ENCODE data around the gene POLR2J. TPM values are rescaled to one million over a fixed set of nuclear protein-coding genes. Genes with fewer than 3 reads are reported as not detected.

The POLR2J gene
- total and polyA plus RNA-seq, 10 of the 15 experiments (the other 5 are each of a cell fraction or from before 2014, with no cell fraction given) = 16.4 to 119 (median 77.4) TPM

DNA sequence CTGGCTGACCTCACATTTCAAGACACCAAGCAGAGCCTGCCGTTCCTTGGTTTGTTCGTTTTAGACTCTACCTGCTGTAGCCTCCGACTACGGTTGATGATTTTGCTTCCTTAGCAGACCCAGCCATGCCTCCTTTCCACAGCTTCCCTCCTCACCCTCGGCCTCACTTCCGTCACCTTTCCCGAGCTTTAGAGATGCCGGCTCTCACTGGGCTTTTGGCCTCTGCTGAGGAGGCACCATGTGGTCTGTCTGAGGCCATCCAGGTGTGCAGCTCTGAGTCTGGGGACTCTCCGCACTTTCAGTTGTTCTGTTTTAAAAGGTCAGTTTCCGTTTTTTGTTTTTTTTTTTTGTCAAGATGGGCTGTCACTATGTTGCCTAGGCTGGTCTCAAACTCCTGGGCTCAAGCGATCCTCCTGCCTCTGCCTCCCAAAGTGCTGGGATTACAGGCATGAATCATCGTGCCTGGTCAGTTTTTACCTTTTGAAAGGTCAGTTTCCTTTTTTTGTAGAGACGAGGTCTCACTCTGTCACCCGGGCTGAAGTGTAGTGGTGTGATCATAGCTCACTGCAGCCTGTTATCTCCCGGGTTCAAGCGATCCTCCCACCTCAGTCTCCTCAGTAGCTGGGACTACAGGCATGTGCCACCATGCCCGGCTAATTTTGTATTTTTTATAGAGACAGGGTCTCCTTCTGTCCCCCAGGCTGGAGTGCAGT, 33.6 kb downstream of the POLR2J start (continued):
- TF ChIP-seq REST (IDR thresholded peaks at IDR 0.05; ENCODE audit: low read depth, low read length) (no peak), SMC3 (IDR thresholded peaks at IDR 0.05; ENCODE audit: borderline replicate concordance, low read length) (no peak), HDGF (IDR thresholded peaks at IDR 0.05) (peak; percentile 95; the same call in 1 of the 2 replicates), SREBF1 (IDR thresholded peaks at IDR 0.05; ENCODE audit: low read length) (no peak), SREBF2 (IDR thresholded peaks at IDR 0.05; ENCODE audit: low read length) (no peak), POLR2AphosphoS2 (IDR thresholded peaks at IDR 0.05; ENCODE audit: low read depth, low read length) (no peak), KLF5 (IDR thresholded peaks at IDR 0.05; ENCODE audit: partially characterized antibody) (no peak), CBX3 (IDR thresholded peaks at IDR 0.05; ENCODE audit: borderline replicate concordance, low read depth) (no peak), ZNF217 (IDR thresholded peaks at IDR 0.05) (no peak; the same call in 1 of the 2 replicates), POLR2AphosphoS5 (IDR thresholded peaks at IDR 0.05; ENCODE audit: low read length) (peak; percentile 64; the same call in 1 of the 2 replicates), RELA (IDR thresholded peaks at IDR 0.05; ENCODE audit: borderline replicate concordance, partially characterized antibody) (no peak), YBX1 (IDR thresholded peaks at IDR 0.05) (no peak), NFXL1 (IDR thresholded peaks at IDR 0.05; ENCODE audit: borderline replicate concordance) (no peak), ZBTB4 (CRISPR knock-in tag; IDR thresholded peaks at IDR 0.05) (no peak; the same call in 1 of the 2 replicates), SIN3A (IDR thresholded peaks at IDR 0.05; ENCODE audit: low read depth, low read length) (no peak), MYC (IDR thresholded peaks at IDR 0.05; ENCODE audit: insufficient read depth, insufficient read length, insufficient replicate concordance, low read length, severe bottlenecking) (peak; percentile 45), MEF2A (IDR thresholded peaks at IDR 0.05; ENCODE audit: insufficient read depth, low read depth, low read length) (0 out of 2 replicates have a peak, but pooled peaks have one; percentile 8), NR2C1 (IDR thresholded peaks at IDR 0.05) (no peak)
- TF ChIP-seq, protein P1, sequence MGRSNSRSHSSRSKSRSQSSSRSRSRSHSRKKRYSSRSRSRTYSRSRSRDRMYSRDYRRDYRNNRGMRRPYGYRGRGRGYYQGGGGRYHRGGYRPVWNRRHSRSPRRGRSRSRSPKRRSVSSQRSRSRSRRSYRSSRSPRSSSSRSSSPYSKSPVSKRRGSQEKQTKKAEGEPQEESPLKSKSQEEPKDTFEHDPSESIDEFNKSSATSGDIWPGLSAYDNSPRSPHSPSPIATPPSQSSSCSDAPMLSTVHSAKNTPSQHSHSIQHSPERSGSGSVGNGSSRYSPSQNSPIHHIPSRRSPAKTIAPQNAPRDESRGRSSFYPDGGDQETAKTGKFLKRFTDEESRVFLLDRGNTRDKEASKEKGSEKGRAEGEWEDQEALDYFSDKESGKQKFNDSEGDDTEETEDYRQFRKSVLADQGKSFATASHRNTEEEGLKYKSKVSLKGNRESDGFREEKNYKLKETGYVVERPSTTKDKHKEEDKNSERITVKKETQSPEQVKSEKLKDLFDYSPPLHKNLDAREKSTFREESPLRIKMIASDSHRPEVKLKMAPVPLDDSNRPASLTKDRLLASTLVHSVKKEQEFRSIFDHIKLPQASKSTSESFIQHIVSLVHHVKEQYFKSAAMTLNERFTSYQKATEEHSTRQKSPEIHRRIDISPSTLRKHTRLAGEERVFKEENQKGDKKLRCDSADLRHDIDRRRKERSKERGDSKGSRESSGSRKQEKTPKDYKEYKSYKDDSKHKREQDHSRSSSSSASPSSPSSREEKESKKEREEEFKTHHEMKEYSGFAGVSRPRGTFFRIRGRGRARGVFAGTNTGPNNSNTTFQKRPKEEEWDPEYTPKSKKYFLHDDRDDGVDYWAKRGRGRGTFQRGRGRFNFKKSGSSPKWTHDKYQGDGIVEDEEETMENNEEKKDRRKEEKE (IDR thresholded peaks at IDR 0.05) = no peak
- TF ChIP-seq, protein P2, sequence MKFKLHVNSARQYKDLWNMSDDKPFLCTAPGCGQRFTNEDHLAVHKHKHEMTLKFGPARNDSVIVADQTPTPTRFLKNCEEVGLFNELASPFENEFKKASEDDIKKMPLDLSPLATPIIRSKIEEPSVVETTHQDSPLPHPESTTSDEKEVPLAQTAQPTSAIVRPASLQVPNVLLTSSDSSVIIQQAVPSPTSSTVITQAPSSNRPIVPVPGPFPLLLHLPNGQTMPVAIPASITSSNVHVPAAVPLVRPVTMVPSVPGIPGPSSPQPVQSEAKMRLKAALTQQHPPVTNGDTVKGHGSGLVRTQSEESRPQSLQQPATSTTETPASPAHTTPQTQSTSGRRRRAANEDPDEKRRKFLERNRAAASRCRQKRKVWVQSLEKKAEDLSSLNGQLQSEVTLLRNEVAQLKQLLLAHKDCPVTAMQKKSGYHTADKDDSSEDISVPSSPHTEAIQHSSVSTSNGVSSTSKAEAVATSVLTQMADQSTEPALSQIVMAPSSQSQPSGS (IDR thresholded peaks at IDR 0.05; ENCODE audit: low read length) = no peak
